GM19395 (cell line): ENCODE results near the gene PDSS1.
"Not testable (repeated sequence)": the region's sequence is repeated elsewhere in the genome, so short reads cannot be mapped to it uniquely, and the experiment has no call there.

Experiments
- ATAC-seq: cut with Tn5 transposase; IDR thresholded peaks from one replicate; pipeline ENCODE4 v1.9.1; 2021; ENCODE audit warnings: mild to moderate bottlenecking, moderate library complexity; ENCODE audit not compliant: unreplicated experiment

Gene PDSS1

GRCh38 chr10:26738301-26738911 lies 40.9 kb downstream of the PDSS1 start:
- ATAC-seq: no peak

- ATAC-seq: peak; percentile 38
Measured at GRCh38 chr10:26739071-26739631, 41.6 kb downstream of the PDSS1 start.

GRCh38 chr10:26741368-26741767 lies 43.9 kb downstream of the PDSS1 start:
- no peak for ATAC-seq

- ATAC-seq: no peak
Measured at GRCh38 chr10:26743091-26743490, 45.6 kb downstream of the PDSS1 start.

GRCh38 chr10:26743841-26744240 lies 46.3 kb downstream of the PDSS1 start:
- no peak for ATAC-seq

GRCh38 chr10:26746061-26746460 lies 48.6 kb downstream of the PDSS1 start:
- no peak for ATAC-seq

GRCh38 chr10:26755443-26755903 lies 58.0 kb downstream of the PDSS1 start:
- peak; percentile 98 for ATAC-seq

GRCh38 chr10:26759008-26759407 lies 61.5 kb downstream of the PDSS1 start:
- ATAC-seq: no peak

GRCh38 chr10:26765549-26765948 lies 68.0 kb downstream of the PDSS1 start:
- no peak for ATAC-seq

- ATAC-seq: no peak
Measured at GRCh38 chr10:26770069-26770468, 72.6 kb downstream of the PDSS1 start.

- no peak for ATAC-seq
Measured at GRCh38 chr10:26773633-26774032, 76.1 kb downstream of the PDSS1 start.

- no peak for ATAC-seq
Measured at GRCh38 chr10:26776258-26776657, 78.8 kb downstream of the PDSS1 start.

GRCh38 chr10:26777686-26778085 lies 80.2 kb downstream of the PDSS1 start:
- no peak for ATAC-seq

GRCh38 chr10:26779176-26779860 lies 81.8 kb downstream of the PDSS1 start:
- no peak for ATAC-seq

- peak; percentile 52 for ATAC-seq
Measured at GRCh38 chr10:26780106-26780792, 82.7 kb downstream of the PDSS1 start.

- peak; percentile 57 for ATAC-seq
Measured at GRCh38 chr10:26780793-26781601, 83.5 kb downstream of the PDSS1 start.

GRCh38 chr10:26781797-26782196 lies 84.3 kb downstream of the PDSS1 start:
- peak; percentile 1 for ATAC-seq

- no peak for ATAC-seq
Measured at GRCh38 chr10:26787362-26787761, 89.9 kb downstream of the PDSS1 start.

GRCh38 chr10:26789779-26790178 lies 92.3 kb downstream of the PDSS1 start:
- ATAC-seq: not testable (repeated sequence)

- no peak for ATAC-seq
Measured at GRCh38 chr10:26790221-26790995, 92.9 kb downstream of the PDSS1 start.
